ENCODE results near the gene DPYSL5. TPM values are rescaled to one million over a fixed set of nuclear protein-coding genes. Genes with fewer than 3 reads are reported as not detected.
A peak's percentile ranks its signal among the peaks of the same experiment; 100 is the strongest.

The DPYSL5 gene
- total and polyA plus RNA-seq, 2 of the 8 experiments (the other 6 are each of a cell fraction or from before 2014, with no cell fraction given), result 11.9 to 16.4 TPM

GRCh38 chr2:26975102-26975501 is 127.2 kb downstream of the DPYSL5 start:
- Histone ChIP-seq H2BK20ac (ENCODE audit: low read length) (no peak overlapping the region), H3K9ac (replicated peaks in 1 of 4; ENCODE audit: extremely low read depth in 1 of 4, low read depth in 3 of 4, low read length in 3 of 4) (no peak overlapping the region), H3K18ac (ENCODE audit: extremely low read depth, low read length) (no peak overlapping the region), H4K8ac (ENCODE audit: extremely low read depth, insufficient read depth, low read length) (no peak overlapping the region), H3K4me1 (replicated peaks in 1 of 4; ENCODE audit: control insufficient read depth in 3 of 4, insufficient read depth in 4 of 4, low read length in 3 of 4) (peaks cover 0 to 11% (median 4%) of the 10 kb centered on the region in 4 experiments; a peak in 6 of 7 replicates), H4K5ac (ENCODE audit: insufficient read length, low read depth, low read length) (no peak overlapping the region), H3K56ac (replicated peaks; ENCODE audit: insufficient read length, low read depth, low read length) (no peak overlapping the region), H3K79me2 (ENCODE audit: control insufficient read depth in 1 of 2, insufficient read depth in 2 of 2, low read length in 2 of 2) (no peaks in the 10 kb centered on the region), H3K4me3 (ENCODE audit: extremely low read depth in 1 of 4, insufficient read depth in 2 of 4, low read depth in 3 of 4, low read length in 4 of 4) (no peak overlapping the region; a peak in 1 of 8 replicates), H3K9me3 (ENCODE audit: insufficient read depth in 2 of 2, low read depth in 1 of 2, low read length in 1 of 2) (no peaks in the 10 kb centered on the region), H3K14ac (ENCODE audit: insufficient read length) (no peak overlapping the region), H3K23ac (ENCODE audit: insufficient read length) (no peak overlapping the region), H2AFZ (ENCODE audit: low read length) (no peak overlapping the region), H3K27me3 (replicated peaks in 1 of 4; ENCODE audit: control insufficient read depth in 3 of 4, extremely low read depth in 1 of 4, insufficient read depth in 3 of 4, low read length in 3 of 4) (peaks cover 0 to 7% (median 0%) of the 10 kb centered on the region in 4 experiments; a peak in 3 of 7 replicates), H4K20me1 (replicated peaks in 1 of 2; ENCODE audit: control insufficient read depth in 1 of 2, insufficient read depth in 2 of 2, low read length in 2 of 2) (no peaks in the 10 kb centered on the region), H3K4me2 (ENCODE audit: insufficient read depth in 1 of 2, low read depth in 2 of 2, low read length in 2 of 2) (peak overlapping the region; percentile 32 to 48; a peak in 3 of 4 replicates), H4K91ac (replicated peaks; ENCODE audit: insufficient read length, low read length) (no peak overlapping the region), H2BK15ac (ENCODE audit: low read length) (no peak overlapping the region), H3K79me1 (ENCODE audit: low read depth, low read length) (no peaks in the 10 kb centered on the region), H3K36me3 (ENCODE audit: control insufficient read depth in 2 of 4, insufficient read depth in 4 of 4, low read length in 3 of 4) (no peaks in the 10 kb centered on the region), H3K23me2 (ENCODE audit: low read depth, low read length) (peaks cover 6% of the 10 kb centered on the region), H3K4ac (replicated peaks; ENCODE audit: insufficient read length, low read depth, low read length) (no peak overlapping the region), H2AK5ac (ENCODE audit: low read depth, low read length) (no peak overlapping the region), H2BK12ac (ENCODE audit: low read depth, low read length) (no peak overlapping the region), H2BK5ac (ENCODE audit: low read depth, low read length) (no peak overlapping the region), H2BK120ac (replicated peaks; ENCODE audit: low read depth, low read length) (no peak overlapping the region), H3K27ac (ENCODE audit: low read depth, low read length) (no peak overlapping the region)
- ChIA-PET CTCF (ENCODE audit: partially characterized antibody) (interaction anchor here (0.6 to 3.9 kb wide), 10 partner anchors 10 to 230 kb away, joined by 3 to 36 read pairs (median 4); no protein-coding TSS in a partner anchor), POLR2A (ENCODE audit: partially characterized antibody) (interaction anchor here (1.0 to 1.7 kb wide), 2 partner anchors 13 to 29 kb away, joined by 3 to 4 read pairs; no protein-coding TSS in a partner anchor)
- 28% methylated on average over 2 of the region's 2 CpGs; no CpG with 5 or more reads in 1 of the 2 experiments for WGBS, 2 experiments (ENCODE audit: extremely low coverage in 1 of 2, insufficient coverage in 1 of 2, insufficient read length in 1 of 2, insufficient replicate concordance in 2 of 2, low coverage in 1 of 2, low lambda C conversion rate in 2 of 2, missing lambda C conversion rate in 1 of 2)
- DNase-seq (ENCODE audit: low read depth in 1 of 2, low spot score in 2 of 2) (no peak), FAIRE-seq (no peak)
- no peak for TF ChIP-seq SAP30 (IDR thresholded peaks at IDR 0.05; ENCODE audit: insufficient read depth, insufficient replicate concordance, low read length)
- no peak for TF ChIP-seq GTF2F1 (IDR thresholded peaks at IDR 0.05; ENCODE audit: borderline replicate concordance, low read depth, low read length)
- no peak for TF ChIP-seq POLR2A (IDR thresholded peaks at IDR 0.05; ENCODE audit: control extremely low read depth in 1 of 2, low read depth in 2 of 2, low read length in 2 of 2)
- no peak for TF ChIP-seq RNF2 (IDR thresholded peaks at IDR 0.05; ENCODE audit: borderline replicate concordance, low read depth, low read length, missing control alignments, poor library complexity, severe bottlenecking)
- no peak for TF ChIP-seq EGR1 (IDR thresholded peaks at IDR 0.05; ENCODE audit: borderline replicate concordance, low read depth, low read length)
- TF ChIP-seq POLR2AphosphoS5 (IDR thresholded peaks at IDR 0.05; ENCODE audit: low read depth, low read length), result no peak
- no peak for TF ChIP-seq TEAD4 (IDR thresholded peaks at IDR 0.05; ENCODE audit: low read depth, low read length)
- TF ChIP-seq RAD21 (IDR thresholded peaks at IDR 0.05 in 1 of 2, conservative IDR thresholded peaks at IDR 0.05 in 1 of 2; ENCODE audit: low read depth in 2 of 2, low read length in 2 of 2), result no peak
- TF ChIP-seq HDAC2 (IDR thresholded peaks at IDR 0.05; ENCODE audit: borderline replicate concordance in 1 of 2, low read depth in 2 of 2, low read length in 2 of 2), result no peak
- no peak for TF ChIP-seq ATF2 (IDR thresholded peaks at IDR 0.05; ENCODE audit: low read length)
- TF ChIP-seq CBX8 (IDR thresholded peaks at IDR 0.05; ENCODE audit: borderline replicate concordance, low read depth, low read length), result no peak
